ENCODE measurements around the gene TMEM80.
"Not testable (repeated sequence)": the region's sequence is repeated elsewhere in the genome, so short reads cannot be mapped to it uniquely, and the experiment has no call there.

The TMEM80 gene

DNA sequence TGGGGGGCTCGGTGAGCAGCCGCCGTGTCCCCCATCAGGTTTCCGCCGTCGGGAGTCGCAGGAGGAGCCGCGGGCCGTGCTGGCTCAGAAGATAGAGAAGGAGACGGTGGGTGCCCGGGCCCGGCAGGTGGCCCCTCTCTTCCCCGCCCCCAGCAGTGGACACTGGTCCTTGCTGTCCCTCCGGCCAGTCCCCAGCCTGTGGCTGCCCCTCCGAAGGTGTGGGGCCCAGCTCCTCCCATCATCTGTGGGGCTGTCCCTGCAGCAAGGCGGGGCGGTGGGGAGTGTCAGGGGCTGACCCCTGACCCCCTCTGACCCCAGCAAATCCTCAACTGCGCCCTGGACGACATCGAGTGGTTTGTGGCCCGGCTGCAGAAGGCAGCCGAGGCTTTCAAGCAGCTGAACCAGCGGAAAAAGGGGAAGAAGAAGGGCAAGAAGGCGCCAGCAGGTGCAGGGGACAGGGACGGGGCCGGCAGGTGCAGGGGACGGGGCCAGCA lies 25.7 kb downstream of the TMEM80 start:
- DNase-seq (ENCODE audit: low read depth in 2 of 2), result no peak

DNA sequence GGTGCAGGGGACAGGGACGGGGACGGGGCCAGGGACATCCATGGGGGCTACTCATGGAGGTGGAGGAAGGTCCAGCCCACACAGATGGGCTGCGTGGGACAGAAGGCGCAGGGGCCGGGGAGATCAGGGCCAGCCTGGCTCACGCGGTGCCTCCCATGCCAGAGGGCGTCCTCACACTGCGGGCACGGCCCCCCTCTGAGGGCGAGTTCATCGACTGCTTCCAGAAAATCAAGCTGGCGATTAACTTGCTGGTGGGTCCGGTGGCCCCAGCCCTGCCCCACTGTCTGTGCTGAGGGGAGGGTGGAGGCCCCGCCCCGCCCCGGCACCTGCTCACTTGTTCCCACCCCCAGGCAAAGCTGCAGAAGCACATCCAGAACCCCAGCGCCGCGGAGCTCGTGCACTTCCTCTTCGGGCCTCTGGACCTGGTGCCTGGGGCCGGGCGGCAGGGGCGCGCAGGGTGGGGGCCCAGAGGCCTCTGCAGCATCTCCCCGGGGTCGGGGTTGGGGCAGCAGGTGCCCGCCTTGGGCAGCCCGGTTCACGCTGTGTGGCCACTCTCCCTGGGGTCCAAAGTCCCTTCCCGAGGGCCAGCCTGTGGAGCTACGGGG lies 26.2 kb downstream of the TMEM80 start:
- DNase-seq (ENCODE audit: low read depth in 2 of 2), result peak in 1 of 2 donors; percentile 42

DNA sequence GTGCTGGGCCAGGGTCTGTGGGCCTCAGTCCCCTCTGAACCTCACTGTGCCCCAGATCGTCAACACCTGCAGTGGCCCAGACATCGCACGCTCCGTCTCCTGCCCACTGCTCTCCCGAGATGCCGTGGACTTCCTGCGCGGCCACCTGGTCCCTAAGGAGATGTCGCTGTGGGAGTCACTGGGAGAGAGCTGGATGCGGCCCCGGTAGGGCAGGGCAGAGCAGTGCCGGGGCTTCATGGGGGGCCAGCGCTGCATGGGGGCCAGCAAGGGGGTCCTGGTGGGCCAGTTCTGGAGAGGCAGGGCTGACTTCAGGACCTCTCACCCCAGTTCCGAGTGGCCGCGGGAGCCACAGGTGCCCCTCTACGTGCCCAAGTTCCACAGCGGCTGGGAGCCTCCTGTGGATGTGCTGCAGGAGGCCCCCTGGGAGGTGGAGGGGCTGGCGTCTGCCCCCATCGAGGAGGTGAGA lies 26.8 kb downstream of the TMEM80 start:
- DNase-seq (ENCODE audit: low read depth in 2 of 2), result no peak

DNA sequence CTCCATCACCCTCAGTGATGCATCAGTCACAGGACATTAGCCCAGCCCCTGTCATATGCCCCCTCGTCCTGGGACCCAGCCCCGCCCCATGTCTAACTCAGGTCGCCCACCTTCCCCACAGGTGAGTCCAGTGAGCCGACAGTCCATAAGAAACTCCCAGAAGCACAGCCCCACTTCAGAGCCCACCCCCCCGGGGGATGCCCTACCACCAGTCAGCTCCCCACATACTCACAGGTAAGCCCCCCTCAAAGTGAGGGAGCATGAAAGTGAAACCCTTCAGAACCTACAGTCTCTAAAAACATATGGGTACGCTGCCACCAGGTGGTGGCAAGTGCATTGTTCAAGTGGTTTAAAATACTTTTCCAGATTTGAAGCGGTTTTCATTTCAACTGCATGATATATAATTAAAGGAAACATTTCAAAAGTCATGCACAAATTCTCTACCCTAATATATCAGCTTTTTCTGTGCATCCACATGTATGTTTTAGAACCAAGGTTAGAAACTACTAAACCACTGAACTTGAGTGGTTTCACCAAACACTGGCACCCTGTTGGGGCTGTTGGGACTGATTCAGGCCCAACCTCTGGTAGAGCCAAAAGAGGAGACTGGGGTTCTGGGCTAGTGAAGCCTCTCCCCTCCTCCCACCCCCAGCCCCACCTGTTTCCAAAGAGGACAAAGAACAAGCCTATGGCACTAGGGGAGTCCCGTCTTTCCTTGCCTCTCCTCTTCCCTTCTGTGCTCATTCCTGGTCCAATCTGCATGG lies 27.7 kb downstream of the TMEM80 start:
- DNase-seq (ENCODE audit: low read depth in 2 of 2), result no peak

DNA sequence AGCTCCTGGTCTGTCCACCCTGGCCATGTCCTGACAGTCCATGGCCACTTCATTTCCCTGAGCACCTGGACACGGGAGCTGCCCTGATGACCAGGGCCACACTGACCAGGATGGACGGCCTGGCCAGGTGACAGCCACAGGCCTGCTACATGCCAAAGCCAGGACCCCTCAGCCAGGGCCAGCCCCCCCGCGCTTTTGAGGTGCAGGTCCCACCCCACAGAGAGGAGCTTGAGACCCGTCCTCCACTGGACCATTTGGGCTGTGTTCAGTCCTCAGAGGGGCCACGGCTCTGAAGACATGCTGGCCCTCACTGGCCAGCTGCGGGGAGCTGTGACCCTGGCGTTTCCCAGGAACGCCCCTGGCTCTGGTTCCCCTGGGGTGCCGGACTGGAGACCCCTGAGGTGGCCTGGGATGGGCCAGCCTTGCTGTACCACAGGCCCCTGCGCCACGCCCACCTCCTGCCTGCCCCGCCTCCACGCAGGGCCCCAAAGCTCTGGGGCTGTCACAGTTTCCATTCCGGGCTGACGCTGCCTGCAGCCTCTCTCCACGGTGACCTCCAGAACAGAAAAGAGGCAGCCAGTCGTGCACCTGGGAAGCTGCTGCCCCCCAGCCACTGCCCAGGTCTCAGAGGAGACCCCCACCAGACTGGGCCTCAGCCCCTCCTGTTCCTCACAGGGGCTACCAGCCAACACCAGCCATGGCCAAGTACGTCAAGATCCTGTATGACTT lies 28.6 kb downstream of the TMEM80 start:
- no peak for DNase-seq (ENCODE audit: low read depth in 2 of 2)

DNA sequence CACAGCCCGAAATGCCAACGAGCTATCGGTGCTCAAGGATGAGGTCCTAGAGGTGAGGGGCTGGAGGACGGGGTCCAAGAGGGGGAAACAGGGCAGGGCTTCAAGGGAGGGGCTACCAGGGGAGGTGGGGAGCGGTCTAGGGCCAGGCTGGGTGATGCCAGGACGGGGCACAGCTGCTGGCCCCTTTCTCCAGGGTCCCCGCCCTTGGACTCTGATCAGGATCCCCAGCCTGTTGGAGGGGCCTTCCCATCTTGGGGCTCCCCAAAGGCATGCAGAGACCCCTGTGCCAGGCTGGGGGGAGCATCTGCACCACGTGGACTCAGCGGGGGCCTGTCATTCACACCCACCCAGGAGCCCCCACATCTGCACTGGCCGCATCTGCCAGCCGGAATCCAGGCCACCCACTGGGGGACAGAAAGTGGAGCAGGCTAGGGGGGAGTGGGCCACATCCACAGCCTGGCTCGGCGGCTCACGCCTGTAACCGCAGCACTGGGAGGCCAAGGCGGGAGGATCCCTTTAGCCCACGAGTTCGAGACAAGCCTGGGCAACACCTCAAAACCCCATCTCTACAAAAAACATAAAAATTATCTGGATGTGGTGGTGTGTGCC lies 29.3 kb downstream of the TMEM80 start:
- DNase-seq (ENCODE audit: low read depth in 2 of 2), result no peak

DNA sequence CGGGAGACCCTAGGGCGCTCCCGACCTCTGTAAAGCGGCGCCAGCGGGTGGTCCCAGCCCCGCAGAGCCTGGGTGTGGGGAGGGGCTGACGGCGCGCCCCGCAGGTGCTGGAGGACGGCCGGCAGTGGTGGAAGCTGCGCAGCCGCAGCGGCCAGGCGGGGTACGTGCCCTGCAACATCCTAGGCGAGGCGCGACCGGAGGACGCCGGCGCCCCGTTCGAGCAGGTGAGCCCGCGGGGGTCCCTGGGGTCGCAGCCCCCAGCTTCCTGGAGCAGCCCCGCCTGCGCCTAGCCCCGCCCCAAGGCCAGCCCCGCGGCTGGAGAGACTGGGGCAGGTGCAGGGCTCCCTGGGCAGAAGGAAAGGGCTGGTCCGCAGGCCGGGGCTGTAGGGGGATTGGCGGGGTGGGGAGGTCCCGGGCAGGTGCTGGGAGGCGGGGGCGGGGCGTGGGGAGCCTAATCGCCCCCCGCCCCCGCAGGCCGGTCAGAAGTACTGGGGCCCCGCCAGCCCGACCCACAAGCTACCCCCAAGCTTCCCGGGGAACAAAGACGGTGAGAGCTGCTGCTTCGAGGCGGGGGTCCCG lies 30.1 kb downstream of the TMEM80 start:
- no peak for DNase-seq (ENCODE audit: low read depth in 2 of 2)

DNA sequence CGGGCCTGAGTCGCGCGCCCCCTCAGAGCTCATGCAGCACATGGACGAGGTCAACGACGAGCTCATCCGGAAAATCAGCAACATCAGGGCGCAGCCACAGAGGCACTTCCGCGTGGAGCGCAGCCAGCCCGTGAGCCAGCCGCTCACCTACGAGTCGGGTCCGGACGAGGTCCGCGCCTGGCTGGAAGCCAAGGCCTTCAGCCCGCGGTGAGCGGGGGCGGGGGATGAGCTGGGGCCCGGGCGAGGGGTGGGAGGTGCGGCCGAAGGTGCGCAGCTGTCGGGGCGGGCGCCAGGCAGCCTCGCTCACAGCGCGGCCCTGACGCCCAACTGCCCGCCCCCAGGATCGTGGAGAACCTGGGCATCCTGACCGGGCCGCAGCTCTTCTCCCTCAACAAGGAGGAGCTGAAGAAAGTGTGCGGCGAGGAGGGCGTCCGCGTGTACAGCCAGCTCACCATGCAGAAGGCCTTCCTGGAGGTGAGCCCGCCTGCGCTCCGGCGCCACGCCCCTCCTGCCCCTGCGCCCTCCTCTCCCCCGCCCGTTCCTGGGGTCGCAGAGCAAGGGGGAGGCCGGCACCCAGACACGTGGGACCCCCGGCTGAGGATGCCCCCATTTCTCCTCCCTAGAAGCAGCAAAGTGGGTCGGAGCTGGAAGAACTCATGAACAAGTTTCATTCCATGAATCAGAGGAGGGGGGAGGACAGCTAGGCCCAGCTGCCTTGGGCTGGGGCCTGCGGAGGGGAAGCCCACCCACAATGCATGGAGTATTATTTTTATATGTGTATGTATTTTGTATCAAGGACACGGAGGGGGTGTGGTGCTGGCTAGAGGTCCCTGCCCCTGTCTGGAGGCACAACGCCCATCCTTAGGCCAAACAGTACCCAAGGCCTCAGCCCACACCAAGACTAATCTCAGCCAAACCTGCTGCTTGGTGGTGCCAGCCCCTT lies 30.9 kb downstream of the TMEM80 start:
- DNase-seq (ENCODE audit: low read depth in 2 of 2), result peak in 1 of 2 donors; percentile 40

DNA sequence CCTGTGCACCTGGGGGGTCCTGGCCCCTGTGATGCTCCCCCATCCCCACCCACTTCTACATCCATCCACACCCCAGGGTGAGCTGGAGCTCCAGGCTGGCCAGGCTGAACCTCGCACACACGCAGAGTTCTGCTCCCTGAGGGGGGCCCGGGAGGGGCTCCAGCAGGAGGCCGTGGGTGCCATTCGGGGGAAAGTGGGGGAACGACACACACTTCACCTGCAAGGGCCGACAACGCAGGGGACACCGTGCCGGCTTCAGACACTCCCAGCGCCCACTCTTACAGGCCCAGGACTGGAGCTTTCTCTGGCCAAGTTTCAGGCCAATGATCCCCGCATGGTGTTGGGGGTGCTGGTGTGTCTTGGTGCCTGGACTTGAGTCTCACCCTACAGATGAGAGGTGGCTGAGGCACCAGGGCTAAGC lies 31.7 kb downstream of the TMEM80 start:
- no peak for DNase-seq (ENCODE audit: low read depth in 2 of 2)

DNA sequence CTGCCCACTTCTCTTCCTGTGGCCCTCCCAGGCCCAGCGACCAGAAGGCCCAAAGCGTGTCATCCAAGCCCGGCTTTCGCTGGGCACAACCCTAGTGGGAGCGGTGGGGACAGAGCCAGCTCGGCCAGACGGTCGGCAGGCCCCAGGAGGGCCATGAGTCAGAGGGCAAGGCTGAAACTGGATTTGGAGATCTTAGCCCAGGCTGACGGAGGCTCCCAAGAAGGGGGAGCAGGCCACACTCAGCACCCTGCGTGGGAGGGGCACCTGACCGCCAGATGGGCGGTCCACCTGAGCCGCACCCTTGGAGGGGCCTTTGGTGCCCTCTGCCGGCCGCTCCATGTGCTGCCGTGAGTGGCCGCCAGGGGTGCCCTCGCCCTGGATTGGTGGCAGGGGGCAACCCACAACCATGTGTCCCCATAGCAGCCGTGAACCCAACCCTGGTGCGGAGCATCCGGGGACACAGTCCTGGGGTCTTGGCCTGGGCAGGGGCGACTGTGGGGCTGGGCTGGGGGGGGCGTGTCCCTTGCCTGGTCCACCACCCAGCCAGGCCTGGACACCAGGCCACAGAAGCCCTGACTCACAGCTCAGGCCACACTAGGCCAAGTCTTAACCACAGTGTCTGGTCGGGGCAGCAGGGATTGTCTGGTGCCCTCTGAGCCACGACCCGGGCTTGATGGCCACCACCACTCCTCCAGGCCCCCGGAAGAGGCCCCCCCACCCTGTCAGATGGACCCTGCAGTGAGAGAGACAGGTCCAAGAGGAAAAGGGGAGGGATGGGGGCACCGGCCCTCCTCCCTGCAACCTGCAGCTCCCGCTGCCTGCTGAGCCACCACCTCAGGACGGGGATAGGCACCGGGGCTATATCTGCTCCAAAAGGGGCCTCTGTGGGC lies 32.5 kb downstream of the TMEM80 start:
- DNase-seq (ENCODE audit: low read depth in 2 of 2), result peak; percentile 75 to 80

DNA sequence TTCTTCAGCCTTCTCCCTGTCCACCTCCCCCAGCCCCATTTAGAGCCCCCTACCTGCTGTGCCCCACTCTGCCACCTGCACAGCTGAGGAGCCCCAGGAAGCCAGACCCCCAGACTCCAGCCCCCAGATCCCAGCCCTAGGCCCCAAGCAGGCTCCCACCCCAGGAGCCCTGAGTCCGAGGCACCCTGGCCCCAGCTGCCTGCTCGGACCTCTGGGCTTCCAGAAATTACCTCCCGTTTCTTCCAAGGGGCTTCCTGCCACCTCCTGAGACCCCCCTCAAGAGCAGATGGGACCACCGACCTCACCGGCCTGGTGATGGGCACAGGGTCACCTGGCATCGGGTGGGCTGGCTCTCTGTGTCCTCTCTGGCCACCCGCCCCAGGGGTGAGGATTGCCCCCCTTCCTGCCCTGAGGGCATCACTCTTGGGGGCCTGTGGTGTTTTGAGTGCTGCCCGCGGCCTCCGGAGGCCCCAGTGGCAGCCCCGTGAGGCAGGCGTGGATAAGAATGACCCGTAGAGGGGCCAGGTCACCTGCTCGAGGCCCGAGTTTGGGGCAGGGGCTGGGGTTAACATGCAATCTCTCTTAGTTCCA lies 33.4 kb downstream of the TMEM80 start:
- DNase-seq (ENCODE audit: low read depth in 2 of 2), result no peak

DNA sequence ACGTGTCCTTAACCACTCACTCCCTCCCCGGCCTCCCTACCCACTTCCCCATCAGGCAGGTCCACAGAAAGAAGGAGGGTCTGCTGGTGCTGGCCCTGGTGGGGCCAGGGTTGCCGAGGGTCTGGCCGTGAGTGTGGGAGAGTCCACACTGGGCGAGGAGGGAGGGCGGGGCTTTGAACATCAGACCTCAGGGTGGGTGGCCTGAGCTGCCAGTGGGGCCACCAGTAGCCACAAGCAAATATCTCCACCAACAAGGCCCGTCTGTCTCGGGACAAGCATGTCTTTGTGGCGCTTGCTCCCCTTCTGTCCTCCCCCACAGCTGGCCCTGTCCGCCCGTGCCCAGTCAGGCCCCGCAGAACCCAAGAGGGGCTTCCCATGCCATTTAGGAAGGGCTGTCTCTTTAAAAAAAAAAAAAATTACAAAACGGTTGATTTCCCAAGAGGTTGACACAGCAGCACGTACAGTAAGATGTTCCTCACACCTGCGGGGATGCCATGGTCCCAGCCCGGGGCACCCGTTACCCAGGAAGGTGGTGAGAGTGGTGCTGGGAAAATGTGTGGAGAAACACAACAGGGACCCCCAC lies 34.0 kb downstream of the TMEM80 start:
- DNase-seq (ENCODE audit: low read depth in 2 of 2), result no peak

DNA sequence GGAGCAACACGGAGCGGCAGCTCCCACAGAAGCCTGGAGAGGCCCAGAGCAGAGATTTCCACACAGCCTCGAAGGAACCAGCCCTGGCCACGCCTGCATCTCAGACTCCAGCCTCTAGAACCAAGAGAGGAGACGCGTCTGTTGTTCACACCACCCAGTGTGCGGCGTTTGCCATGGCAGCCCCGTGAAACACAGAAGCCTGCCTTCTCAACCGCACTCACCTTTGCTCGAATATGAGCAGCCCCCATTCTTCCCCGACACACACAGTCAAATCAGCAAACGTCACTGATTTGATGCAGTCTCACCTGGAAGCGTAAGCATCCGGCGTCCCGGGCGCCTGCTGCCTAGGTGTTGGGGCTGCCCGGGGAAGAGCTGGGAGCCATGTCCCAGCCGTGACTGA lies 37.5 kb downstream of the TMEM80 start:
- no peak for DNase-seq (ENCODE audit: low read depth in 2 of 2)

DNA sequence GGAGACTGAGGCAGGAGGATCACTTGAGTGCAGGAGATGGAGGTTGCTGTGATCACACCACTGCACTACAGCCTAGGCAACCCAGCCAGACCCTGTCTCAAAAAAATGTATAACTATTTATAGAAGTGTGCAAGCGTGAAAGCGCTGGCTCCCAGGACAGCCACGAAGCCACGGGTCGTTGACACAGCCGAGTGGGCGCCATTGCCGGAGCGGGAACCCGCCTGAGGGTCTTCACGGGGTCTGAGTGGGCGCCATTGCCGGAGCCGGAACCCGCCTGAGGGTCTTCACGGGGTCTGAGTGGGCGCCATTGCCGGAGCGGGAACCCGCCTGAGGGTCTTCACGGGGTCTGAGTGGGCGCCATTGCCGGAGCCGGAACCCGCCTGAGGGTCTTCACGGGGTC lies 38.9 kb downstream of the TMEM80 start:
- not testable (repeated sequence) for DNase-seq (ENCODE audit: low read depth in 2 of 2)

DNA sequence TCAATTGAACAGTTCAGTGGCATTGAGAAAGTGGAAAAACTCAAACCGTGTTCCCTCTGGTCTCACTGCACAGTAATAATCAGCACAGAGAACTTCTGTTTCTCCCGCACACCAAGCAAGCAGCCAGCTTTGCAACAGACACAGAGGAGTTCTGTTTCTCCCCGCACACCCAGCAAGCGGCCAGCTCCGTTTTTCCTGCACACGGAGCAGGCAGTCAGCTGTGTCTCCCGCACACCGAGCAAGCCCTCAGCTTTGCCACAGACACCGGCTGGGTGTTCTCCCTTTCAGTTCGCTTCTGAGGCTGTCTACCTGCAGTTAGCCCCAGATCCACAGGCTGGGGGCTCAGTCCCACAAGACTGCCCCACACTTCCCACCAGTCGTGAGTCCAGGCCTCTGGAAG lies 41.8 kb downstream of the TMEM80 start:
- no peak for DNase-seq (ENCODE audit: low read depth in 2 of 2)

DNA sequence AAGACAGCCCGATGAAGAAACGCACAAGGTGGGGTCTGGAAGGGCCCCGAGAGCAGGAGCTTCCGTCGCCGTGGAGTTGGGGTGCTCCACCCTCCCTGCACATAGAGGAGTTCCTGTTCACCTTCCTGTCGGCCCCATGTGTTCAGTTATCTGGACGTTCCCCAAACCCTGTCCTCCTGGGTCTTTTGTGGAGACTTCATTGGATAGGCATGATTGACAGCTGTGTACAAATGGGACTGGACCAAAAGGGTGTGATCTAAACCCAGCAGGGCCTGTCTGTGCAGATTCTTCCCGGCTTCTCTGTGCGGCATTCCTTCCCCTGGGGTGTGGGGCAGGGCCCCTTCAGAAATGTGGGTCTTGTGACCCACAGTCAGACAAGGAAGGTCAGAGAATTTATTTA lies 42.3 kb downstream of the TMEM80 start:
- DNase-seq (ENCODE audit: low read depth in 2 of 2), result not testable (repeated sequence)

DNA sequence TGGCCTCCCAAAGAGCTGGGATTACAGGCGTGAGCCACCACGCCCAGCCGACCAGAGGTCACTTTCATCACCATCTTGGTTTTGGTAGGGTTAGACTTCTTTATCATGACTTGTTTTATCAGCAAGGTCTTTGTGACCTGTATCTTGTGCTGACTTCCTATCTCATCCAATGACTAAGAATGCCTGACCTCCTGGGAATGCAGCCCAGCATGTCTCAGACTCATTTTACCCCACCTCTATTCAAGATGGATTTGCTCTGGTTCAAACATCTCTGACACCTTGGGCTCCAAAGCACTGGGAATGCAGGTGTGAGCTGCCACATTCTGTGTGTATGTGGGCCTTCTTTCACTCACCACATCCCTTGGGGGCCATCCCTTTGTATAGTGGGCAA lies 46.5 kb downstream of the TMEM80 start:
- no peak for DNase-seq (ENCODE audit: low read depth in 2 of 2)

DNA sequence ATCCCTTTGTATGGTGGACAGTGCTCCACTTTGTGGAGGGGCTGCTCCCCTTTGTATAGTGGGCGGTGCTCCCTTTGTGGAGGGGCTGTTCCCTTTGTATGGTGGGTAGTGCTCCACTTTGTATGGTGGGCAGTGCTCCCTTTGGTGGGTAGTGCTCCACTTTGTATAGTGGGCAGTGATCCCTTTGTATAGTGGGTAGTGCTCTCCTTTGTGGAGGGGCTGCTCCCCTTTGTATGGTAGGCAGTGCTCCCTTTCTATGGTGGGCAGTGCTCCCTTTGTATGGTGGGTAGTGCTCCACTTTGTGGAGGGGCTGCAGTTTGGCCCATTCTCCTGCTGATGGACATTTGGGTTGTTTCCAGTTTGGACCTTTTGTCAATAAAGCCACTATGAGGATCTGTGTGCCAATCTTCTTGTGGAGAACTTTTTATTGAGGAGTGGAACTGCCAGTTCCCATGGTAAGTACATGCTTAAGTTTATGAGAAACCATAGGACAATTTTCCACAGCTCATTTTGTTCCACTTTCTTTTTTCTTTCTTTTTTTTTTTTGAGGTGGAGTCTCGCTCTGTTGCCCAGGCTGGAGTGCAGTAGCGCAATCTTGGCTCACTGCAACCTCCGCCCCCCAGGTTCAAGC lies 47.1 kb downstream of the TMEM80 start:
- DNase-seq (ENCODE audit: low read depth in 2 of 2), result no peak

Measured in stimulated activated CD4-positive, alpha-beta T cell treated with anti-CD3 and anti-CD28 coated beads, Interleukin-4, amount 100 ng/mL, for 48 hours (primary cell).